Measurements from ENCODE around the gene TMSB4Y.
A peak's percentile ranks its signal among the peaks of the same experiment; 100 is the strongest.

Gene TMSB4Y

GRCh38 chrY:13703568-13703968 lies at the start of gene TMSB4Y:
Gene TMSB4Y (plus strand): TSS chrY:13703899.
- peak; percentile 69 for DNase-seq

- DNase-seq: no peak
Observed at GRCh38 chrY:13664162-13664561, 39.5 kb upstream of the TMSB4Y start.

- DNase-seq: no peak
Observed at GRCh38 chrY:13671122-13671521, 32.6 kb upstream of the TMSB4Y start.

GRCh38 chrY:13702276-13702675 lies 1.4 kb upstream of the TMSB4Y start:
- DNase-seq: no peak

GRCh38 chrY:13704121-13704930 lies 627 bp downstream of the TMSB4Y start:
- DNase-seq: peak; percentile 15

GRCh38 chrY:13705197-13705596 lies 1.5 kb downstream of the TMSB4Y start:
- DNase-seq: no peak

GRCh38 chrY:13708038-13708437 lies 4.3 kb downstream of the TMSB4Y start:
- no peak for DNase-seq

GRCh38 chrY:13718996-13719395 lies 15.3 kb downstream of the TMSB4Y start:
- no peak for DNase-seq

- no peak for DNase-seq
Observed at GRCh38 chrY:13729517-13729916, 25.8 kb downstream of the TMSB4Y start.

- DNase-seq: peak; percentile 31
Observed at GRCh38 chrY:13738618-13739017, 34.9 kb downstream of the TMSB4Y start.

- DNase-seq: peak; percentile 39
Observed at GRCh38 chrY:13751289-13752071, 47.8 kb downstream of the TMSB4Y start.

GRCh38 chrY:13754661-13755060 lies 51.0 kb downstream of the TMSB4Y start:
- no peak for DNase-seq

All from activated naive CD4-positive, alpha-beta T cell treated with anti-CD3 and anti-CD28 coated beads, Interleukin-2, amount 50 U/mL, for 16 hours (primary cell).